ENCODE results near the gene MYL2. TPM values are rescaled to one million over a fixed set of nuclear protein-coding genes. Genes with fewer than 3 reads are reported as not detected.
A peak's percentile ranks its signal among the peaks of the same experiment; 100 is the strongest.

Gene MYL2
- total RNA-seq, 1 experiment from 2014 or later: not detected

DNA sequence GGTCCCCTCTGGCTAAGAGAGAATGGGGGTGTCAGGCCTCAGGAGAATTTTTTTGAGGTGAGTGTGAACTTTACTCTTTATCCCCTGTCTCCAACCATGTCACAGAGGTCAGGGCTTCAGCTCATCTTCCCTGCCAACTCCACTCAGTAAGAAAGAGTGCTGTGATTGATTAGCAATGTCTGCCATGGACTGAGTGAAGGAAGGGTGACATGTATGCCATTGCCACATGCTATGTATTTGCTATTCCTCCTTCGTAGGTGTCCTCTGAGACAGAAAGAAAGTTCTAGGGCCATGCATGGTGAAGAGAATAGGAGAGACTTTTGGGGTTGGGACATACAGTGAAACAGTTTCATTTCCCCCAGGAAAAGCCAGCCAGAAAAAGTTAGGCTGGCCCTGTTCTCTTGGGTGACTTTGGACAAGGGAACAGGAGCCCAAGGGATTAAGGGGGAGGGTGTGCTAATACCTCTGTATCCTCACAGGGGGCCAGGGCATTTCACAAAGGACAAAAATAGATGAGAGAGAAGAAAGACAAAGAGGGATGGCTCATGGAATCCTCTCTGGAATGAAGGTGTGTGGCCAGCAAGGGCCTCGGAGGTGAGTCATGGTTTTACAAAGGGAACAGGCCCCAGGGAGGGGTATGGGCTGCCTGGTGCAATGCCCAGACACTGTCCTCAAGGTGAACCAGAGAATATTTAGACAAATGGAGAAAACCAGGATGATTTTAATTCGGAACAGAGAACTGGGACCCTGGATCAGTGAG, 13.9 kb upstream of the MYL2 start:
- Histone ChIP-seq H3K9me3 (ENCODE audit: low read length) (no peaks in the 10 kb centered on the region), H3K27me3 (ENCODE audit: low read length) (no peaks in the 10 kb centered on the region), H4K20me1 (ENCODE audit: insufficient read depth, low read depth, low read length) (no peaks in the 10 kb centered on the region), H2AFZ (ENCODE audit: low read length) (no peak overlapping the region), H3K4me1 (ENCODE audit: low read length) (no peaks in the 10 kb centered on the region), H3K9me2 (replicated peaks; ENCODE audit: insufficient read depth, low read length) (no peaks in the 10 kb centered on the region), H3K36me3 (ENCODE audit: insufficient read depth, low read length) (no peaks in the 10 kb centered on the region), H3K79me2 (ENCODE audit: low read length) (no peaks in the 10 kb centered on the region), H3K4me3 (ENCODE audit: low read length) (no peak overlapping the region), H3K9ac (ENCODE audit: low read length) (no peak overlapping the region), H3K27ac (ENCODE audit: low read length) (no peak overlapping the region), H3K4me2 (ENCODE audit: low read depth, low read length, poor library complexity, severe bottlenecking) (no peak overlapping the region)
- no peak for DNase-seq

DNA sequence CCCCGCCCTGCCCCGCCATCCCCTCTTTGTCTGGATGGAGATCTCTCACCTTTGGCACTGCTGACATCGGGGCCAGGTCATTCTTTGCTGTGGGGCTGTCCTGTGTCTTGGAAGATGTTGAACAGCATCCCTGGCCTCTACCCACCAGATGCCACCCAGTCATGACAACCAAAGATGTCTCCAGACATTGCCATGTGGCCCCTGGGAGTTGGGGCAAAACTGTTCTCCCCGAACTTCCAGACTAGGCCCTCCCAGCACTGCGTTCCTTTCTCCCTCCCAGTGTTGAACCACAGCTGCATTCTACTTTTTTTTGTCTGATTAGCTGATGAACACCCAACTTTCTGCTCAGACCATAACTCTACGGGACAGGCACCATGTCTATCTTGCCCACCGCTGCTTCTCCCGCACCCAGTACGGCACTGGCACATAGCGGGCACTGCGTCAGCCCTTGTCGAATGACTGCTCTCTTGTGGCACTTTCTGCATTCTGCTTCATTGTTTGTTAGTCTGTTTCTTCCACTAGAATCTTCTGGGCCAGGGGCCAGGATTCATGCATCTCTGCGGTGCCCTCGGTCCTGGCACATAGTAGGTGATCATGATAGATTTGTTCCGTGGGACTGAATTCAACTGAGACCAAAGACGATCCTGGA, 13.1 kb upstream of the MYL2 start:
- Histone ChIP-seq H3K4me1 (ENCODE audit: low read length) (no peaks in the 10 kb centered on the region), H3K9me2 (replicated peaks; ENCODE audit: insufficient read depth, low read length) (no peaks in the 10 kb centered on the region), H3K4me2 (ENCODE audit: low read depth, low read length, poor library complexity, severe bottlenecking) (no peak overlapping the region), H3K27me3 (ENCODE audit: low read length) (no peaks in the 10 kb centered on the region), H3K4me3 (ENCODE audit: low read length) (no peak overlapping the region), H3K79me2 (ENCODE audit: low read length) (no peaks in the 10 kb centered on the region), H3K9me3 (ENCODE audit: low read length) (no peaks in the 10 kb centered on the region), H3K36me3 (ENCODE audit: insufficient read depth, low read length) (no peaks in the 10 kb centered on the region), H2AFZ (ENCODE audit: low read length) (no peak overlapping the region), H4K20me1 (ENCODE audit: insufficient read depth, low read depth, low read length) (no peaks in the 10 kb centered on the region), H3K27ac (ENCODE audit: low read length) (no peak overlapping the region), H3K9ac (ENCODE audit: low read length) (no peak overlapping the region)
- no peak for DNase-seq

DNA sequence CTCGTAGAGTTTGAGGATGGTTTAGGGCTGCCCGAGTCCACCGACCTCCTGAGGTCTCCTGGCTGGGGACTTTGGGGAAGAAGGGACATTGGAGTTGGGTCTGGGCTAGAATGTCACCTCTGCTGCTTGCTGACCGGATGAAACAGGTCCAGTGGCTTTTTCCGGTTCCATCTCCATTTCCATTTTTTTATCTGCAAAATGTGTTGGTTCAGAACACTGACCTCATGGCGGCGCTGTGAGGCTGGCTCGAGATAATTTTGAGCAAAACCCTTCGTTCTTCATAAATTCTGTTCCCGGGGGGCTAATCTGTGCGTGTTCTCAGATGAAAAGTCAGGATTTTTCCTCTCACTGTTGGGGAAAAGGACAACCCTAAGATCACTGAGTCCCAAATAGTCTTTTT, 11.7 kb upstream of the MYL2 start:
- Histone ChIP-seq H3K9me3 (ENCODE audit: low read length) (no peaks in the 10 kb centered on the region), H3K4me2 (ENCODE audit: low read depth, low read length, poor library complexity, severe bottlenecking) (no peak overlapping the region), H3K36me3 (ENCODE audit: insufficient read depth, low read length) (no peaks in the 10 kb centered on the region), H3K4me3 (ENCODE audit: low read length) (no peak overlapping the region), H3K27me3 (ENCODE audit: low read length) (no peaks in the 10 kb centered on the region), H2AFZ (ENCODE audit: low read length) (no peak overlapping the region), H3K9me2 (replicated peaks; ENCODE audit: insufficient read depth, low read length) (no peaks in the 10 kb centered on the region), H3K9ac (ENCODE audit: low read length) (no peak overlapping the region), H3K27ac (ENCODE audit: low read length) (no peak overlapping the region), H3K4me1 (ENCODE audit: low read length) (no peaks in the 10 kb centered on the region), H4K20me1 (ENCODE audit: insufficient read depth, low read depth, low read length) (no peaks in the 10 kb centered on the region), H3K79me2 (ENCODE audit: low read length) (no peaks in the 10 kb centered on the region)
- peak; percentile 55 for DNase-seq

DNA sequence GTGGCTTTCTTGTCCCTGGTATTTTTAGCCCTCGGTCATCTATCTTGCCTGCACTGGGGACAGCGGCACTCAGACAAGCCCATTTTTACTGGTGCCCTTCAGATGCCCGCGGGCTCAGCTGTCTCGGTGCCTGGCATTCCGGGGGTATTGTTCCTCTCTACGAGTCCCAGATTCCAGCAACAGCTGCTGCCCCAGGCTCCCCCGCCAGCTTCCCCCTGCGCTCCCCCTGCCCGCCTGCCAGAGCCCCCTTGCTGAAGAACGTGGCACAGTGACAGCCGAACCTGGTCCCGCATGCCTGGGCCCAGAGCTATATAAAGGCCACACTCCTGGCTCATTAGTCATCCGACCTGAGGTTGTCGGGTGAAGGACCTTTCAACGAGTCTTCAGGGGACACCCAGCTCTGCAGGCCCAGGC, 10.9 kb upstream of the MYL2 start:
- H2AFZ ChIP-seq (ENCODE audit: low read length): no peak overlapping the region
- H3K4me1 ChIP-seq (ENCODE audit: low read length): no peaks in the 10 kb centered on the region
- H3K4me3 ChIP-seq (ENCODE audit: low read length): no peak overlapping the region
- H3K4me2 ChIP-seq (ENCODE audit: low read depth, low read length, poor library complexity, severe bottlenecking): no peak overlapping the region
- no peaks in the 10 kb centered on the region for H3K36me3 ChIP-seq (ENCODE audit: insufficient read depth, low read length)
- no peak overlapping the region for H3K9ac ChIP-seq (ENCODE audit: low read length)
- H4K20me1 ChIP-seq (ENCODE audit: insufficient read depth, low read depth, low read length): no peaks in the 10 kb centered on the region
- no peak for DNase-seq
- no peaks in the 10 kb centered on the region for H3K9me2 ChIP-seq (replicated peaks; ENCODE audit: insufficient read depth, low read length)
- H3K79me2 ChIP-seq (ENCODE audit: low read length): no peaks in the 10 kb centered on the region
- no peaks in the 10 kb centered on the region for H3K9me3 ChIP-seq (ENCODE audit: low read length)
- no peaks in the 10 kb centered on the region for H3K27me3 ChIP-seq (ENCODE audit: low read length)
- no peak overlapping the region for H3K27ac ChIP-seq (ENCODE audit: low read length)

DNA sequence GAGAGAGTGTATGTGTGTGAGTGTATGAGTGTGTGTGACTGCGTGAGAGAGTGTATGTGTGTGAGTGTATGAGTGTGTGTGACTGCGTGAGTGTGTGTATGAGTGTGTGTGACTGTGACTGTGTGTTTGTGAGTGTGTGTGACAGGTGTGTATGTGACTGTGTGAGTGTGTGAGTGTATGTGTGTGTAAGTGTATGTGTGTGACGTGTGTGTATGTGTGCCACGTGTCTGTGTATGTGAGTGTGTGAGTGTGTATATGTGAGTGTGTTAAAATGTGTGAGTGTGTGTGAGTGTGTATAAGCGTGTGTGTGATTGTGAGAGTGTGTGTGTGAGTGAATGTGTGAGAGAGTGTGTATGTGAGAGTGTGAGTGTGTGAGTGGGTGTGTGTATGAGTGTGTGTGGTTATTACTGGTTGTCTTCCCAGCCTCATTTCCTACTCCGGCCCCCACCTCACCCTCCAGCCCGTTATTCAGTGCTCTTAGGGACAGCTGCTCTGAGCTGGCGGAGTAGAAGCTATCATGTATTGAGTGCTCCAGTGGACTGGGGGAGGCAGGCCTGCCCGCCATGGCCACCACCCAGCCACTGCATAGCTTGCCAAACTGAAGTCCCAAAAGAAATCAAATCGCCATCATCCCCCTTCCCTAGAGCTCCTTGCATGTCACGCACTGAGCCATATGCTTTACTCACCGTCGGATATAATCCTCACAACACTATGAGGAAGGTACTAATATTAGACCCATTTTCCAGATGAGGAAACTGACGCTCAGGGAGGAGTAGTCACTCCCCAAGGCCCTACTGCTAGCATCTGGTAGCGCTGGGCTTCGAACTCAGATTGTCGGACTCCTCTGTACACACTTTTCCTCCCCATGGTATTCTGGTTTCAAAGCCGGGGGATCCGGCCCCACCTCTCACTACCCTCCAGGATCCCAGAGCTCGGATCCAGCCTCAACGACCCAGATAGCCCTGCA, 10.3 kb upstream of the MYL2 start:
- Histone ChIP-seq H3K79me2 (ENCODE audit: low read length) (no peaks in the 10 kb centered on the region), H4K20me1 (ENCODE audit: insufficient read depth, low read depth, low read length) (no peaks in the 10 kb centered on the region), H3K4me3 (ENCODE audit: low read length) (no peak overlapping the region), H3K9me2 (replicated peaks; ENCODE audit: insufficient read depth, low read length) (no peaks in the 10 kb centered on the region), H3K36me3 (ENCODE audit: insufficient read depth, low read length) (no peaks in the 10 kb centered on the region), H3K4me2 (ENCODE audit: low read depth, low read length, poor library complexity, severe bottlenecking) (no peak overlapping the region), H3K27me3 (ENCODE audit: low read length) (no peaks in the 10 kb centered on the region), H3K9me3 (ENCODE audit: low read length) (no peaks in the 10 kb centered on the region), H3K4me1 (ENCODE audit: low read length) (no peaks in the 10 kb centered on the region), H3K9ac (ENCODE audit: low read length) (no peak overlapping the region), H3K27ac (ENCODE audit: low read length) (no peak overlapping the region), H2AFZ (ENCODE audit: low read length) (no peak overlapping the region)
- DNase-seq: no peak

DNA sequence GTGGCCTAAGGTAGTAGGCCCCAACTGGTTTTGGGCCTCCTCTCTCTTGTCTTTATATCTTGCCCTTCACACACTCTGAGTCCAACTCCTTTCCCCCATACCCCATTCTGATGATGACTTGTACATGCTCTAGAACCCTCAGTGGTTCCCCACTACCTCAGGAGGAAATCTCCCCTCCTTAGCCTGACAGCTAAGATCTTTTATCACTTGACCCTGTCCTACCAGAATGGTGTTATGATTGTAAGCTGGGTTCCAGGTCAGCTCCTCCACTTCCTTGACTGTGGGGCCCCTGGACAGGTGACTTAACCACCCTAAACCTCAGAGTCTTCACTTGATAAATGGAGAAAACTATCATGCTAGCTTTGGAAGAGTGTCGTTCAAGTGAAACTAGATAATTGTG, 9.4 kb upstream of the MYL2 start:
- no peak for DNase-seq
- Histone ChIP-seq H3K27ac (ENCODE audit: low read length) (no peak overlapping the region), H3K4me2 (ENCODE audit: low read depth, low read length, poor library complexity, severe bottlenecking) (no peak overlapping the region), H3K27me3 (ENCODE audit: low read length) (no peaks in the 10 kb centered on the region), H3K79me2 (ENCODE audit: low read length) (no peaks in the 10 kb centered on the region), H3K4me3 (ENCODE audit: low read length) (no peak overlapping the region), H3K9me2 (replicated peaks; ENCODE audit: insufficient read depth, low read length) (no peaks in the 10 kb centered on the region), H2AFZ (ENCODE audit: low read length) (no peak overlapping the region), H4K20me1 (ENCODE audit: insufficient read depth, low read depth, low read length) (no peaks in the 10 kb centered on the region), H3K4me1 (ENCODE audit: low read length) (no peaks in the 10 kb centered on the region), H3K36me3 (ENCODE audit: insufficient read depth, low read length) (no peaks in the 10 kb centered on the region), H3K9me3 (ENCODE audit: low read length) (no peaks in the 10 kb centered on the region), H3K9ac (ENCODE audit: low read length) (no peak overlapping the region)

DNA sequence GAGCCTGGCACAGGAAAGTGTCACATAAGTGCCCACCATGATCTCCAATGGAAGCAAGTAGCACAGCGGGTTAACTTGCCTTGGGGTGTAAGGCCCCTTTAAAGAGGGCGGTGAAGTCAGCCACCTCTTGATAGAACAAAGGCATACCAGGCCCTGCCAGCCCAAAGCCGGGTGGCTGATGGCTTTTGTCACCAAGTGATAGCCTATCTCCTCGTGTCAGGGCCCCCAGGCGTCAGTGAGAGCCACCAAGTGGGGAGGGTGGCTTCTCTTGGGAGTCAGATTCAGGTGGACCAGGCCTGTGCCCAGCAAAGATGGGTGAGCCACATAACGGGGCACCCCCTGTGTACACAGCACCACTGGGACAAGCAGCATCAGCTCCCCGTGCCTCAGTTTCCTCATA, 8.3 kb upstream of the MYL2 start:
- H2AFZ ChIP-seq (ENCODE audit: low read length): no peak overlapping the region
- H3K27me3 ChIP-seq (ENCODE audit: low read length): no peaks in the 10 kb centered on the region
- no peak for DNase-seq
- no peak overlapping the region for H3K4me3 ChIP-seq (ENCODE audit: low read length)
- H4K20me1 ChIP-seq (ENCODE audit: insufficient read depth, low read depth, low read length): no peaks in the 10 kb centered on the region
- H3K79me2 ChIP-seq (ENCODE audit: low read length): no peaks in the 10 kb centered on the region
- H3K4me1 ChIP-seq (ENCODE audit: low read length): no peaks in the 10 kb centered on the region
- no peaks in the 10 kb centered on the region for H3K36me3 ChIP-seq (ENCODE audit: insufficient read depth, low read length)
- H3K9me3 ChIP-seq (ENCODE audit: low read length): no peaks in the 10 kb centered on the region
- no peak overlapping the region for H3K4me2 ChIP-seq (ENCODE audit: low read depth, low read length, poor library complexity, severe bottlenecking)
- no peak overlapping the region for H3K9ac ChIP-seq (ENCODE audit: low read length)
- no peaks in the 10 kb centered on the region for H3K9me2 ChIP-seq (replicated peaks; ENCODE audit: insufficient read depth, low read length)
- no peak overlapping the region for H3K27ac ChIP-seq (ENCODE audit: low read length)

DNA sequence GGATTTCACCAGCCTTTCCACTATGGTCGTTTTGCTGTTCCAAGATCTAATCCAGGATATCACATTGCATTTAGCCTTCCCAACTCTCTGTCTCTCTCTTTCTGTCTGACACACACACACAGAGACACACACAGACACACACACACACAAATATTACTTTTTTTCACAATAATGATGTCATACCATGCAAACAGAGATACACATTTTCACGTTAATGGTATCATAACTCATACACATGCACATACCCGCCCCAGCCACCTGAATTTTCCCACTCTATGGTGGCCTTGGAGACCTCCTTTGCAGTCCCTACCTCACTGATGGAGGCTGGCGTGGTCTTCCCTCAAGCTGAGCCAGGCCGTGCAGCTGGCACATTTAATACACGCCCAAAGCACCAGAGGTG, 7.2 kb upstream of the MYL2 start:
- no peaks in the 10 kb centered on the region for H3K27me3 ChIP-seq (ENCODE audit: low read length)
- H3K4me2 ChIP-seq (ENCODE audit: low read depth, low read length, poor library complexity, severe bottlenecking): no peak overlapping the region
- H2AFZ ChIP-seq (ENCODE audit: low read length): no peak overlapping the region
- no peak overlapping the region for H3K9ac ChIP-seq (ENCODE audit: low read length)
- H3K9me2 ChIP-seq (replicated peaks; ENCODE audit: insufficient read depth, low read length): no peaks in the 10 kb centered on the region
- H3K4me3 ChIP-seq (ENCODE audit: low read length): no peak overlapping the region
- H4K20me1 ChIP-seq (ENCODE audit: insufficient read depth, low read depth, low read length): no peaks in the 10 kb centered on the region
- H3K79me2 ChIP-seq (ENCODE audit: low read length): no peaks in the 10 kb centered on the region
- H3K9me3 ChIP-seq (ENCODE audit: low read length): no peaks in the 10 kb centered on the region
- H3K36me3 ChIP-seq (ENCODE audit: insufficient read depth, low read length): no peaks in the 10 kb centered on the region
- no peak overlapping the region for H3K27ac ChIP-seq (ENCODE audit: low read length)
- DNase-seq: no peak
- no peaks in the 10 kb centered on the region for H3K4me1 ChIP-seq (ENCODE audit: low read length)

Measured in Karpas-422 (cell line).